Effector CD4-positive, alpha-beta T cell (primary cell): ENCODE measurements around the gene TFCP2.
A peak's percentile ranks its signal among the peaks of the same experiment; 100 is the strongest.

Experiments
- DNase-seq: peaks from one replicate; pipeline ENCODE4 v3.0.0-alpha.2; 2020

The TFCP2 gene

GRCh38 chr12:51152953-51153352, 20.0 kb downstream of the TFCP2 start:
- DNase-seq, result no peak

GRCh38 chr12:51150777-51151176, 22.2 kb downstream of the TFCP2 start:
- DNase-seq, result no peak

GRCh38 chr12:51147309-51147708, 25.6 kb downstream of the TFCP2 start:
- DNase-seq, result no peak

GRCh38 chr12:51139292-51139844, 33.6 kb downstream of the TFCP2 start:
- no peak for DNase-seq

GRCh38 chr12:51132693-51133092, 40.2 kb downstream of the TFCP2 start:
- DNase-seq, result no peak

GRCh38 chr12:51131745-51132521, 41.0 kb downstream of the TFCP2 start:
- no peak for DNase-seq

- no peak for DNase-seq
Observed at GRCh38 chr12:51128919-51129318, 44.0 kb downstream of the TFCP2 start.

- DNase-seq, result no peak
Observed at GRCh38 chr12:51127050-51127729, 45.7 kb downstream of the TFCP2 start.

- DNase-seq, result no peak
Observed at GRCh38 chr12:51126297-51126696, 46.6 kb downstream of the TFCP2 start.

GRCh38 chr12:51124504-51124903, 48.4 kb downstream of the TFCP2 start:
- DNase-seq, result no peak

- DNase-seq, result no peak
Observed at GRCh38 chr12:51122844-51123243, 50.1 kb downstream of the TFCP2 start.

- DNase-seq, result no peak
Observed at GRCh38 chr12:51118706-51119105, 54.2 kb downstream of the TFCP2 start.

- no peak for DNase-seq
Observed at GRCh38 chr12:51115533-51115932, 57.4 kb downstream of the TFCP2 start.

- no peak for DNase-seq
Observed at GRCh38 chr12:51108136-51108535, 64.8 kb downstream of the TFCP2 start.

- DNase-seq, result no peak
Observed at GRCh38 chr12:51103977-51104376, 69.0 kb downstream of the TFCP2 start.

- DNase-seq, result no peak
Observed at GRCh38 chr12:51098611-51099010, 74.3 kb downstream of the TFCP2 start.

GRCh38 chr12:51090705-51091229, 82.2 kb downstream of the TFCP2 start:
- DNase-seq, result no peak

- DNase-seq, result no peak
Observed at GRCh38 chr12:51087818-51088217, 85.1 kb downstream of the TFCP2 start.

- DNase-seq, result no peak
Observed at GRCh38 chr12:51086933-51087332, 86.0 kb downstream of the TFCP2 start.

- DNase-seq, result no peak
Observed at GRCh38 chr12:51085757-51086156, 87.2 kb downstream of the TFCP2 start.

- peak; percentile 92 for DNase-seq
Observed at GRCh38 chr12:51083126-51083833, 89.7 kb downstream of the TFCP2 start, which contains the start of gene CSRNP2. Gene CSRNP2 (minus strand): TSS chr12:51083596. CDS start chr12:51076561, 7,035 bp downstream.

GRCh38 chr12:51082561-51083125, 90.3 kb downstream of the TFCP2 start:
- no peak for DNase-seq

GRCh38 chr12:51081421-51081820, 91.5 kb downstream of the TFCP2 start:
- no peak for DNase-seq
